HCT116 (cell line): ENCODE results near the gene FN3KRP.

Experiments used
- CEBPB ChIP-seq: IDR thresholded peaks from 2 replicates; pipeline ENCODE4 v1.6.1; 2012; ENCODE audit warnings: low read depth
- CTCF ChIP-seq, 3 experiments: fragments of 200-600 bp in 1 of 3; sonication (generic) in 1 of 3; IDR thresholded peaks in 2 of 3; conservative IDR thresholded peaks in 1 of 3; 2 replicates each; pipeline ENCODE4 v1.5.1; 2012 to 2017; ENCODE audit warnings: low read depth in 2 of 3, low read length in 2 of 3, antibody characterized with exemption in 1 of 3, borderline replicate concordance in 1 of 3, control low read depth in 1 of 3, mild to moderate bottlenecking in 1 of 3, mixed read lengths in 1 of 3, mixed run types in 1 of 3, moderate library complexity in 1 of 3; ENCODE audit not compliant: insufficient read depth in 1 of 3
- EGR1 ChIP-seq: IDR thresholded peaks from 2 replicates; pipeline ENCODE4 v1.6.1; 2012; ENCODE audit warnings: low read depth
- EZH2 ChIP-seq: fragments of 200-600 bp; sonication (generic); IDR thresholded peaks from 2 replicates; pipeline ENCODE4 v1.6.1; 2017; ENCODE audit warnings: antibody characterized with exemption, mixed run types
- MAX ChIP-seq: IDR thresholded peaks from 2 replicates; pipeline ENCODE4 v1.6.1; 2012
- POLR2A ChIP-seq: IDR thresholded peaks from 2 replicates; pipeline ENCODE4 v1.7.0; 2011; ENCODE audit warnings: borderline replicate concordance; ENCODE audit not compliant: insufficient read depth, insufficient read length; ENCODE audit errors: extremely low read depth
- RAD21 ChIP-seq: IDR thresholded peaks from 2 replicates; pipeline ENCODE4 v1.6.1; 2012; ENCODE audit warnings: low read depth, mild to moderate bottlenecking
- REST ChIP-seq: IDR thresholded peaks from 2 replicates; pipeline ENCODE4 v1.6.1; 2012; ENCODE audit warnings: low read depth
- TCF7L2 ChIP-seq: IDR thresholded peaks from 2 replicates; pipeline ENCODE4 v1.7.0; 2011; ENCODE audit warnings: borderline replicate concordance, inconsistent platforms; ENCODE audit not compliant: insufficient read depth, insufficient read length; ENCODE audit errors: extremely low read depth
- YY1 ChIP-seq: IDR thresholded peaks from 2 replicates; pipeline ENCODE4 v1.6.1; 2011; ENCODE audit warnings: low read length, low read depth, moderate library complexity, mild to moderate bottlenecking; ENCODE audit not compliant: insufficient replicate concordance; ENCODE audit errors: extremely low read depth

GRCh38 chr17:82732118-82732743 is 15.7 kb downstream of the FN3KRP start:
- no peak for TF ChIP-seq EGR1
- no peak for TF ChIP-seq CTCF (IDR thresholded peaks at IDR 0.05 in 2 of 3, conservative IDR thresholded peaks at IDR 0.05 in 1 of 3; ENCODE audit: borderline replicate concordance in 1 of 3, insufficient read depth in 1 of 3, low read depth in 2 of 3, low read length in 2 of 3)
- TF ChIP-seq TCF7L2: no peak
- TF ChIP-seq EZH2: no peak
- TF ChIP-seq CEBPB: no peak
- no peak for TF ChIP-seq REST
- TF ChIP-seq YY1: no peak
- no peak for TF ChIP-seq RAD21
- TF ChIP-seq POLR2A: no peak
- no peak for TF ChIP-seq MAX
